DND-41 (cell line): ENCODE measurements around the gene CPEB4.

Experiments used
- EZH2 ChIP-seq: IDR thresholded peaks from 3 replicates; pipeline ENCODE4 v1.6.1; 2012; ENCODE audit warnings: borderline replicate concordance, low read depth, mild to moderate bottlenecking, moderate library complexity, low read length, inconsistent platforms; ENCODE audit not compliant: severe bottlenecking
- TF ChIP-seq, protein P1 (sequence below): IDR thresholded peaks from 2 replicates; pipeline ENCODE4 v1.5.1; 2012; ENCODE audit warnings: borderline replicate concordance, low read length, moderate library complexity, mild to moderate bottlenecking; ENCODE audit not compliant: poor library complexity, severe bottlenecking; ENCODE audit errors: extremely low read depth

DNA sequence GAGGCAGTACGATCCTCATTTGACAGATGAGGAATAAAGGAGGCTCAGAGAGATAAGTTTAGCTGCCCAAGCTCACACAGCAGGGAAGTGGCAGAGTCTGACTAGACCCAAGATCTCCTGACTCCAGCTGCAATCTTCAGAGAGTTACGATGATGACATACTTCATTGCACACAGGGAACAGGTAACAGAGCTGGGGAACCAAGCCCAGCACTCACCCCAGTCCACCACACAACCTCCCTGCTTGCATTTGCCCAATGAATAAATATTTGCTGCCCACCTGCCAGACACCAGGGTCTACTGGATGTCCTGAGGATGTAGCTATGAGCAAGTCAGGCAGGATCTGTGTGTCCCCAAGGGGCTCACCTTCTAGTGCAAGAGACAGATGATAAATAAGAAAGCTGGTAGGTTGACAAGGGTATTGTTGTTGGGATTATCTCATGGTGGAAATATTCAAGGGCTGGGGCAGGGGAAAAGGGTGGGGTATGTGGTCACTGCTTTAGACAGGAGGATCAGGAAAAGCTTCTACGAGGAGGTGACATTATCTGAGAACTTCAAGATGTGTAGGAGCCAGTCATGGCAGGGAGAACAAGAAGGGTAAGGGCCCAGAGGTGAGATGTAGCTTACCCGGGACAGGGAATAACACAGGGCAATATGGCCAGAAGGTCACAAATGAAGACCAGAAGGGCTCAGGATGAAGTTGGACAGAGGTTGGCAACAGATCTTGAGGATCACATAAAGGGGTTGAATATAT lies 28.6 kb upstream of the CPEB4 start:
- TF ChIP-seq, protein P1, sequence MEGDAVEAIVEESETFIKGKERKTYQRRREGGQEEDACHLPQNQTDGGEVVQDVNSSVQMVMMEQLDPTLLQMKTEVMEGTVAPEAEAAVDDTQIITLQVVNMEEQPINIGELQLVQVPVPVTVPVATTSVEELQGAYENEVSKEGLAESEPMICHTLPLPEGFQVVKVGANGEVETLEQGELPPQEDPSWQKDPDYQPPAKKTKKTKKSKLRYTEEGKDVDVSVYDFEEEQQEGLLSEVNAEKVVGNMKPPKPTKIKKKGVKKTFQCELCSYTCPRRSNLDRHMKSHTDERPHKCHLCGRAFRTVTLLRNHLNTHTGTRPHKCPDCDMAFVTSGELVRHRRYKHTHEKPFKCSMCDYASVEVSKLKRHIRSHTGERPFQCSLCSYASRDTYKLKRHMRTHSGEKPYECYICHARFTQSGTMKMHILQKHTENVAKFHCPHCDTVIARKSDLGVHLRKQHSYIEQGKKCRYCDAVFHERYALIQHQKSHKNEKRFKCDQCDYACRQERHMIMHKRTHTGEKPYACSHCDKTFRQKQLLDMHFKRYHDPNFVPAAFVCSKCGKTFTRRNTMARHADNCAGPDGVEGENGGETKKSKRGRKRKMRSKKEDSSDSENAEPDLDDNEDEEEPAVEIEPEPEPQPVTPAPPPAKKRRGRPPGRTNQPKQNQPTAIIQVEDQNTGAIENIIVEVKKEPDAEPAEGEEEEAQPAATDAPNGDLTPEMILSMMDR: no peak
- no peak for TF ChIP-seq EZH2
